ENCODE results near the gene FBXL13.
"Not testable (repeated sequence)": the region's sequence is repeated elsewhere in the genome, so short reads cannot be mapped to it uniquely, and the experiment has no call there.

The FBXL13 gene

GRCh38 chr7:103074519-103075336, at the start of gene FBXL13, which contains the start of gene ARMC10:
TSS of gene FBXL13 (minus strand) at chr7:103074796.
TSS of gene ARMC10 (plus strand) at chr7:103075140. CDS start at chr7:103075273, 133 bp downstream.
- DNase-seq, result peak; percentile 89

- no peak for DNase-seq
These were observed 48.9 kb upstream of the FBXL13 start for GRCh38 chr7:103123529-103123928.

- no peak for DNase-seq
These were observed 47.0 kb upstream of the FBXL13 start for GRCh38 chr7:103121641-103122040.

- no peak for DNase-seq
These were observed 45.8 kb upstream of the FBXL13 start for GRCh38 chr7:103120362-103120761.

GRCh38 chr7:103119791-103120291, 45.2 kb upstream of the FBXL13 start:
- no peak for DNase-seq

GRCh38 chr7:103117465-103117864, 42.9 kb upstream of the FBXL13 start:
- no peak for DNase-seq

- DNase-seq, result no peak
These were observed 42.4 kb upstream of the FBXL13 start for GRCh38 chr7:103116991-103117390.

- no peak for DNase-seq
These were observed 41.9 kb upstream of the FBXL13 start for GRCh38 chr7:103116511-103116910.

GRCh38 chr7:103115771-103116170, 41.2 kb upstream of the FBXL13 start:
- DNase-seq, result no peak

- no peak for DNase-seq
These were observed 40.0 kb upstream of the FBXL13 start for GRCh38 chr7:103114576-103115008.

- DNase-seq, result no peak
These were observed 38.6 kb upstream of the FBXL13 start for GRCh38 chr7:103113164-103113563.

- not testable (repeated sequence) for DNase-seq
These were observed 32.1 kb upstream of the FBXL13 start for GRCh38 chr7:103106703-103107070.

- no peak for DNase-seq
These were observed 31.6 kb upstream of the FBXL13 start for GRCh38 chr7:103106005-103106702.

- DNase-seq, result no peak
These were observed 26.9 kb upstream of the FBXL13 start for GRCh38 chr7:103101543-103101942.

- DNase-seq, result no peak
These were observed 25.8 kb upstream of the FBXL13 start for GRCh38 chr7:103100348-103100747.

GRCh38 chr7:103097041-103097440, 22.4 kb upstream of the FBXL13 start:
- DNase-seq, result no peak

GRCh38 chr7:103095558-103095957, 21.0 kb upstream of the FBXL13 start:
- not testable (repeated sequence) for DNase-seq

GRCh38 chr7:103094102-103094501, 19.5 kb upstream of the FBXL13 start:
- DNase-seq, result no peak

GRCh38 chr7:103093429-103093828, 18.8 kb upstream of the FBXL13 start:
- DNase-seq, result no peak

GRCh38 chr7:103092321-103092720, 17.7 kb upstream of the FBXL13 start:
- not testable (repeated sequence) for DNase-seq

- DNase-seq, result no peak
These were observed 8.6 kb upstream of the FBXL13 start for GRCh38 chr7:103083210-103083609.

GRCh38 chr7:103082497-103082896, 7.9 kb upstream of the FBXL13 start:
- no peak for DNase-seq

- no peak for DNase-seq
These were observed 6.3 kb upstream of the FBXL13 start for GRCh38 chr7:103080923-103081322.

GRCh38 chr7:103079836-103080235, 5.2 kb upstream of the FBXL13 start:
- no peak for DNase-seq
